Heart left ventricle (tissue), 13 donors: Measurements from ENCODE around the gene BET1.

Experiments
- CTCF ChIP-seq, 12 donors: fragments of 200-600 bp; sonication (generic) in 4 of 12; IDR thresholded peaks; one replicate each; pipeline versions ENCODE4 v1.5.0 to v1.8.0; 2018 to 2022; ENCODE audit warnings: antibody characterized with exemption in 12 of 12, mild to moderate bottlenecking in 5 of 12
- POLR2A ChIP-seq, 2 donors: fragments of 450-650 bp; IDR thresholded peaks; one replicate each; pipeline ENCODE4 v1.6.1; 2017; ENCODE audit warnings: antibody characterized with exemption in 2 of 2, mild to moderate bottlenecking in 2 of 2, moderate library complexity in 2 of 2
- donor health status: ischemic (EF 13 %, LVEDD 7.1; RV severe dilation, severe dysfunction).
- donor health status: DM: no; HTN: yes; CAD: no.
- donor health status: DM: no; HTN: no; CAD: no.
- donor health status: ischemic (EF 25% LVEDD 6.9; RV normal size, moderate dysfunction).
- donor health status: ischemic (EF 25% LVEDD 5.7; RV mildly dilated, moderate dysfunction).
- donor health status: ischemic (EF 35%, LVEDD 5.7; RV mildly dilated, moderate dysfunction).
- donor health status: nonischemic (EF 11% LVEDD 7.7; RV severe dilation, severe dysfunction).
- donor health status: DM: yes; HTN: yes; CAD: no.
- donor health status: PGD.
- donor health status: ischemic (EF 29% LVEDD 5.4; RV normal size, mild dysfunction).
- donor health status: nonischemic (EF 23%, LVEDD 6.1; RV moderate dilation, normal function).

GRCh38 chr7:94044806-94045205 is 40.7 kb upstream of the BET1 start:
- TF ChIP-seq CTCF (IDR thresholded peaks at IDR 0.05) (no peak), POLR2A (IDR thresholded peaks at IDR 0.05) (no peak)
